Tibial artery (tissue), 4 donors: ENCODE results near the gene TRIM56.
A peak's percentile ranks its signal among the peaks of the same experiment; 100 is the strongest.

Experiments
- DNase-seq, 2 donors: peaks; one replicate each; pipeline ENCODE4 v3.0.0-alpha.2; 2019
- H3K27ac ChIP-seq, 2 donors: fragments of 200-600 bp; sonication (generic) in 1 of 2; 1 replicate in 1 of 2; 2 replicates in 1 of 2; pipeline ENCODE4 v1.5.1; 2018 to 2019; ENCODE audit warnings: mild to moderate bottlenecking in 1 of 2
- H3K27me3 ChIP-seq, 2 donors: fragments of 200-600 bp; sonication (generic) in 1 of 2; one replicate each; pipeline versions ENCODE4 v1.5.1 to v1.6.0; 2016 to 2019
- H3K36me3 ChIP-seq, 3 donors: fragments of 200-600 bp; sonication (generic) in 2 of 3; one replicate each; pipeline ENCODE4 v1.5.1; 2016 to 2019; ENCODE audit warnings: mild to moderate bottlenecking in 2 of 3
- H3K4me1 ChIP-seq, 4 donors: fragments of 200-600 bp; sonication (generic) in 2 of 4; 1 replicate in 3 of 4; 2 replicates in 1 of 4; pipeline ENCODE4 v1.5.1; 2016 to 2019
- H3K4me3 ChIP-seq, 2 donors: fragments of 200-600 bp; sonication (generic) in 1 of 2; 1 replicate in 1 of 2; 2 replicates in 1 of 2; pipeline ENCODE4 v1.5.1; 2018 to 2019; ENCODE audit warnings: mild to moderate bottlenecking in 2 of 2
- H3K9me3 ChIP-seq, 3 donors: fragments of 200-600 bp; sonication (generic) in 1 of 3; one replicate each; pipeline ENCODE4 v1.5.1; 2016 to 2019
- intact Hi-C: fragments of 100-400 bp; cut with DNase I; formaldehyde crosslinking; loops from one replicate; pipeline ENCODE4 v1.15.0; 2023; ENCODE audit warnings: low total_unique reads
- TF ChIP-seq, protein P1 (sequence below), 2 experiments: fragments of 200-600 bp in 1 of 2; fragments of 450-650 bp in 1 of 2; IDR thresholded peaks; one replicate each; pipeline ENCODE4 v1.5.1; 2017 to 2019; ENCODE audit warnings: antibody characterized with exemption in 2 of 2, mild to moderate bottlenecking in 1 of 2, moderate library complexity in 1 of 2

The TRIM56 gene

DNA sequence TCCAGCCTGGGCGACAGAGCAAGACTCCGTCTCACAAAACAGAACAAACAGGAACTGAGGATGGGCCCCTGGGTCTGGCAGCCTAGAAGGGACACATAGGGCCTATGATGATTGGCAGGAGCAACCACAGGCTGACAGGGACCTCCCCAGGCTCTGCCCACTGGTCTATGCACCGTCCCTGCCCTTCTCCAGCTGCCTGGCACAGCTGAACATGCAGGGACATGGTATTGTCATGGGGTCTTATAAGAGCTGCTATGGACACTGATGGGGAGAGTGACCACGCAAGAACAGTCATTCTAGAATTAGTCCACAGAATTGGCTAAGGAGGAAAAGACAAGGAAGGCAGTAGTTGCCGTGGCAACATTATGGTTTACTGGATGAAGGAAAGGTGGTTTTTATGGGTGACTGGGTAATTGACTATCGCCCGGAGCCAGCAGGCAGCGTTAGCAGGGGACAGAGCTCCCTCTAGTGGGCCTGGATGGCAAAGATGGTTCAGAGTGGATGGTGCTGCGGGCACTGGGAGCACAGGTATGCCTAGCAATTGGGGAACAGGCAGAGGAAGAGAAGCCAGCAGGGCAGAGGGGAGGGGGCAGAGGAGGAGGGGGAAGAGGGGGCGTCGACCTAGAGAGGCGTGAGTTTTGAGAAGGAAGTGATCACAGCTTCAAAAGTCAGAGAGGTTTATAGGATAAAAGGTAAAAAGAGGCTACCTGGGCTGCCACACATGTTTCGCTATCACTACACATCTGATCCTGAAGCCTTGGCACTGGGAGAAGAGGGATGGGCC is 7.8 kb upstream of the TRIM56 start:
- intact Hi-C loops: loop anchor here (10.0 kb wide), 1 partner anchor 117 kb away; no protein-coding TSS in a partner anchor

DNA sequence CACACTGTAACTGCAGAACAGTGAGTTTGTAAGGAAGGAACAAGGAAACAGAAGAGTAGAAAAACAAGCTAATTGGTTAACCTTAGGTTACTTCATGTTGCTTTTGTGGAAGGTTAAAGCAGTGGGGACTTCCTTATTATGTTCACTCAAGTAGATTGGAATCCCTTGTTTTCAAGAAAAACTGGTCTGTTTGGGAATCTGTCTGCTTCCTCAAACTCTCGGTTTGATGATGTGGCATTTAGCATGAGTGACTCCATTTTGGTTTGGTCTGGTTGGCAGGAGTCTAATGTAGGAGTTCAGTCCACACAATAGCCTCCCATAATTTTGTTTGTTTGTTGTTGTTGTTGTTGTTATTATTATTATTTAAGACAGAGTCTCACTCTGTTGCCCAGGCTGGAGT is 3.8 kb upstream of the TRIM56 start:
- H3K9me3 ChIP-seq: no peaks in the 10 kb centered on the region
- TF ChIP-seq, protein P1, sequence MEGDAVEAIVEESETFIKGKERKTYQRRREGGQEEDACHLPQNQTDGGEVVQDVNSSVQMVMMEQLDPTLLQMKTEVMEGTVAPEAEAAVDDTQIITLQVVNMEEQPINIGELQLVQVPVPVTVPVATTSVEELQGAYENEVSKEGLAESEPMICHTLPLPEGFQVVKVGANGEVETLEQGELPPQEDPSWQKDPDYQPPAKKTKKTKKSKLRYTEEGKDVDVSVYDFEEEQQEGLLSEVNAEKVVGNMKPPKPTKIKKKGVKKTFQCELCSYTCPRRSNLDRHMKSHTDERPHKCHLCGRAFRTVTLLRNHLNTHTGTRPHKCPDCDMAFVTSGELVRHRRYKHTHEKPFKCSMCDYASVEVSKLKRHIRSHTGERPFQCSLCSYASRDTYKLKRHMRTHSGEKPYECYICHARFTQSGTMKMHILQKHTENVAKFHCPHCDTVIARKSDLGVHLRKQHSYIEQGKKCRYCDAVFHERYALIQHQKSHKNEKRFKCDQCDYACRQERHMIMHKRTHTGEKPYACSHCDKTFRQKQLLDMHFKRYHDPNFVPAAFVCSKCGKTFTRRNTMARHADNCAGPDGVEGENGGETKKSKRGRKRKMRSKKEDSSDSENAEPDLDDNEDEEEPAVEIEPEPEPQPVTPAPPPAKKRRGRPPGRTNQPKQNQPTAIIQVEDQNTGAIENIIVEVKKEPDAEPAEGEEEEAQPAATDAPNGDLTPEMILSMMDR (IDR thresholded peaks at IDR 0.05): no peak
- H3K4me3 ChIP-seq: no peak overlapping the region
- intact Hi-C loops: no loop called here
- H3K4me1 ChIP-seq: peaks cover 0 to 13% (median 8%) of the 10 kb centered on the region in 4 donors
- H3K36me3 ChIP-seq: no peaks in the 10 kb centered on the region
- H3K27ac ChIP-seq: no peak overlapping the region
- peaks cover 0 to 6% of the 10 kb centered on the region in 2 donors for H3K27me3 ChIP-seq
- no peak for DNase-seq

More for the DNA sequence above, 7.8 kb upstream of the TRIM56 start:
- DNase-seq: peak; percentile 75 to 79
- Histone ChIP-seq H3K4me1 (no peaks in the 10 kb centered on the region), H3K9me3 (no peaks in the 10 kb centered on the region), H3K4me3 (no peak overlapping the region), H3K27ac (no peak overlapping the region), H3K36me3 (no peaks in the 10 kb centered on the region), H3K27me3 (peaks cover 0 to 8% of the 10 kb centered on the region in 2 donors)
- TF ChIP-seq, protein P1 (IDR thresholded peaks at IDR 0.05): peak; percentile 58 to 86

DNA sequence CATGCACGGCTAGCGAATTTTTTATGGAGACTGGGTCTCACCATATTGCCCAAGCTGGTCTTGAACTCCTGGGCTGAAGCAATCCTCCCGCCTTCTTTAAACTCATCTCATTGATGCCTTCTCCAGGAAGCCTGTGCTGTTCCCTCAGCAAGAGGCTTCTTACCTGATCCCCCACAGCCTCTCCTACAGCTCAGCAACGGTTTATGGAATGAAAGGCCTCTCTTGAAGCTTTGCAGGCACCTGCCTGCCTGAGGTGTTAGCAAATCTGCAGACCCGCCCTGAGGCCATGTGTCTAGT is 468 bp upstream of the TRIM56 start:
- peaks cover 0 to 4% of the 10 kb centered on the region in 2 donors for H3K27me3 ChIP-seq
- TF ChIP-seq, protein P1 (IDR thresholded peaks at IDR 0.05): no peak
- H3K4me3 ChIP-seq: peak overlapping the region; percentile 78 to 92
- H3K9me3 ChIP-seq: no peaks in the 10 kb centered on the region
- intact Hi-C loops: loop anchor here (5.0 kb wide), 1 partner anchor 167 kb away; no protein-coding TSS in a partner anchor
- H3K27ac ChIP-seq: peak overlapping the region; percentile 93 to 96
- peaks cover 0 to 43% (median 38%) of the 10 kb centered on the region in 4 donors for H3K4me1 ChIP-seq
- no peak for DNase-seq
- peaks cover 25 to 29% (median 29%) of the 10 kb centered on the region in 3 donors for H3K36me3 ChIP-seq

DNA sequence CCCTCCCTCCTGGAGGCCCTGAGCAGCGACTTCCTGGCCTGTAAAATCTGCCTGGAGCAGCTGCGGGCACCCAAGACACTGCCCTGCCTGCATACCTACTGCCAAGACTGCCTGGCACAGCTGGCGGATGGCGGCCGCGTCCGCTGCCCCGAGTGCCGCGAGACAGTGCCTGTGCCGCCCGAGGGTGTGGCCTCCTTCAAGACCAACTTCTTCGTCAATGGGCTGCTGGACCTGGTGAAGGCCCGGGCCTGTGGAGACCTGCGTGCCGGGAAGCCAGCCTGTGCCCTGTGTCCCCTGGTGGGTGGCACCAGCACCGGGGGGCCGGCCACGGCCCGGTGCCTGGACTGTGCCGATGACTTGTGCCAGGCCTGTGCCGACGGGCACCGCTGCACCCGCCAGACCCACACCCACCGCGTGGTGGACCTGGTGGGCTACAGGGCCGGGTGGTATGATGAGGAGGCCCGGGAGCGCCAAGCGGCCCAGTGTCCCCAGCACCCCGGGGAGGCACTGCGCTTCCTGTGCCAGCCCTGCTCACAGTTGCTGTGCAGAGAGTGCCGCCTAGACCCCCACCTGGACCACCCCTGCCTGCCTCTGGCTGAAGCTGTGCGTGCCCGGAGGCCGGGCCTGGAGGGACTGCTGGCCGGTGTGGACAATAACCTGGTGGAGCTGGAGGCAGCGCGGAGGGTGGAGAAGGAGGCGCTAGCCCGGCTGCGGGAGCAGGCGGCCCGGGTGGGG is 2.2 kb downstream of the TRIM56 start:
- Histone ChIP-seq H3K9me3 (no peaks in the 10 kb centered on the region), H3K4me1 (peaks cover 0 to 45% (median 38%) of the 10 kb centered on the region in 4 donors), H3K27ac (no peak overlapping the region), H3K27me3 (no peaks in the 10 kb centered on the region), H3K4me3 (no peak overlapping the region), H3K36me3 (peaks cover 25 to 51% (median 44%) of the 10 kb centered on the region in 3 donors)
- intact Hi-C loops: loop anchor here (2.0 to 5.0 kb wide), 2 partner anchors 51 to 165 kb away; no protein-coding TSS in a partner anchor
- DNase-seq: no peak
- TF ChIP-seq, protein P1 (IDR thresholded peaks at IDR 0.05): no peak

DNA sequence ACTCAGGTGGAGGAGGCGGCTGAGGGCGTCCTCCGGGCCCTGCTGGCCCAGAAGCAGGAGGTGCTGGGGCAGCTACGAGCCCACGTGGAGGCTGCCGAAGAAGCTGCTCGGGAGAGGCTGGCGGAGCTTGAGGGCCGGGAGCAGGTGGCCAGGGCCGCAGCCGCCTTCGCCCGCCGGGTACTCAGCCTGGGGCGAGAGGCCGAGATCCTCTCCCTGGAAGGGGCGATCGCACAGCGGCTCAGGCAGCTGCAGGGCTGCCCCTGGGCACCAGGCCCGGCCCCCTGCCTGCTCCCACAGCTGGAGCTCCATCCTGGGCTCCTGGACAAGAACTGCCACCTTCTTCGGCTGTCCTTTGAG is 2.8 kb downstream of the TRIM56 start:
- no peak for DNase-seq
- Histone ChIP-seq H3K4me1 (peaks cover 0 to 45% (median 38%) of the 10 kb centered on the region in 4 donors), H3K27me3 (no peaks in the 10 kb centered on the region), H3K9me3 (no peaks in the 10 kb centered on the region), H3K27ac (no peak overlapping the region), H3K36me3 (peaks cover 25 to 53% (median 44%) of the 10 kb centered on the region in 3 donors), H3K4me3 (no peak overlapping the region)
- intact Hi-C loops: loop anchor here (5.0 kb wide), 1 partner anchor 164 kb away; no protein-coding TSS in a partner anchor
- TF ChIP-seq, protein P1 (IDR thresholded peaks at IDR 0.05): no peak
